Measurements from ENCODE around the gene NRL.

DNA sequence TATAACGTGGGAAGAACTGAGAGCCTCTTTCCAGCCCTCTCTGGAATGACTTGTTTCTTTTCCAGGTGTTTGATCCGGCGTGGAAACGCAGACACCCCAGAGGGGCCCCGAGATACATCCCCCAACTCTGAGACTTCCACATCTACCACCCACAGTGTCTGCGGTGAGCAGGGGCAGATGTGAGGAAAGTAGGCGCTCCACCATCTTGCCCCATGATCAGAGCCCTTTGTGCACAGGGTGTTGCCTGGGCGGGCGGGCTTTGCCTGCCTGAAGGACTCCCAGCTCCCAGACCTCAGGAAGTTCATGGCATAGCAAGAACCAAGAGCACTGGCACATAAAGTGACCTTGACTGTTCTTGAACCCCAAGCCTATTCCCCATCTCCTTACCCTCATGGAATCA is 60.1 kb downstream of the NRL start:
- TF ChIP-seq EZH2 (IDR thresholded peaks at IDR 0.05; ENCODE audit: borderline replicate concordance, low read depth, low read length, severe bottlenecking) (no peak), POLR2A (IDR thresholded peaks at IDR 0.05; ENCODE audit: low read depth, low read length) (no peak), CTCF (IDR thresholded peaks at IDR 0.05; ENCODE audit: extremely low read depth in 1 of 2, insufficient read depth in 1 of 2, low read depth in 1 of 2, low read length in 2 of 2) (no peak), POLR2AphosphoS5 (IDR thresholded peaks at IDR 0.05; ENCODE audit: insufficient read depth, low read depth, low read length) (no peak)

All from endothelial cell of umbilical vein (primary cell).